ENCODE results near the gene SPSB3.

The SPSB3 gene

DNA sequence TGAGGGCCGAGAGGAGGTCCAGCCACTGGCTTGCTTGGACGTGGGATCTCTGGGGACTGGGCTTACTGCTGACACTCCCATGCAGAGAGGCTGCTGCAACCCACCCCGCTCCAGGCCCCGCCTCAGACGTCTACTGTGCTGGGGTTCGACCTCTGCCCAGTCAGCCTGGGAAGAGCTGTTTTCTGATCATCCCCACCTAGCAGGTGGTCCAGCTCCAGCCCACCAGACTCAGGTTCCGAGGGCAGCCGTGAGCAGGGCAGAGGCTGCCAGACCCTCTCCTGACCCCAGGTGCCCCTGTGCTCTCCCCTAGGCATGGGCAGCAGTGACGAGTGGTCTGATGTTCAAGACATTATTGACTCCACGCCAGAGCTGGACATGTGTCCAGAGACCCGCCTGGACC lies 34.4 kb downstream of the SPSB3 start:
- Histone ChIP-seq H3K4me1 (no peaks in the 10 kb centered on the region), H3K4me3 (no peak overlapping the region), H3K9me3 (no peaks in the 10 kb centered on the region), H3K27ac (no peak overlapping the region), H3K36me3 (peaks cover 52 to 97% (median 85%) of the 10 kb centered on the region in 3 donors), H3K27me3 (no peaks in the 10 kb centered on the region)
- intact Hi-C loops (cut with DNase I; ENCODE audit: low total_unique reads), result no loop called here
- TF ChIP-seq, protein P1, sequence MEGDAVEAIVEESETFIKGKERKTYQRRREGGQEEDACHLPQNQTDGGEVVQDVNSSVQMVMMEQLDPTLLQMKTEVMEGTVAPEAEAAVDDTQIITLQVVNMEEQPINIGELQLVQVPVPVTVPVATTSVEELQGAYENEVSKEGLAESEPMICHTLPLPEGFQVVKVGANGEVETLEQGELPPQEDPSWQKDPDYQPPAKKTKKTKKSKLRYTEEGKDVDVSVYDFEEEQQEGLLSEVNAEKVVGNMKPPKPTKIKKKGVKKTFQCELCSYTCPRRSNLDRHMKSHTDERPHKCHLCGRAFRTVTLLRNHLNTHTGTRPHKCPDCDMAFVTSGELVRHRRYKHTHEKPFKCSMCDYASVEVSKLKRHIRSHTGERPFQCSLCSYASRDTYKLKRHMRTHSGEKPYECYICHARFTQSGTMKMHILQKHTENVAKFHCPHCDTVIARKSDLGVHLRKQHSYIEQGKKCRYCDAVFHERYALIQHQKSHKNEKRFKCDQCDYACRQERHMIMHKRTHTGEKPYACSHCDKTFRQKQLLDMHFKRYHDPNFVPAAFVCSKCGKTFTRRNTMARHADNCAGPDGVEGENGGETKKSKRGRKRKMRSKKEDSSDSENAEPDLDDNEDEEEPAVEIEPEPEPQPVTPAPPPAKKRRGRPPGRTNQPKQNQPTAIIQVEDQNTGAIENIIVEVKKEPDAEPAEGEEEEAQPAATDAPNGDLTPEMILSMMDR (IDR thresholded peaks at IDR 0.05), result no peak
- DNase-seq, result no peak

DNA sequence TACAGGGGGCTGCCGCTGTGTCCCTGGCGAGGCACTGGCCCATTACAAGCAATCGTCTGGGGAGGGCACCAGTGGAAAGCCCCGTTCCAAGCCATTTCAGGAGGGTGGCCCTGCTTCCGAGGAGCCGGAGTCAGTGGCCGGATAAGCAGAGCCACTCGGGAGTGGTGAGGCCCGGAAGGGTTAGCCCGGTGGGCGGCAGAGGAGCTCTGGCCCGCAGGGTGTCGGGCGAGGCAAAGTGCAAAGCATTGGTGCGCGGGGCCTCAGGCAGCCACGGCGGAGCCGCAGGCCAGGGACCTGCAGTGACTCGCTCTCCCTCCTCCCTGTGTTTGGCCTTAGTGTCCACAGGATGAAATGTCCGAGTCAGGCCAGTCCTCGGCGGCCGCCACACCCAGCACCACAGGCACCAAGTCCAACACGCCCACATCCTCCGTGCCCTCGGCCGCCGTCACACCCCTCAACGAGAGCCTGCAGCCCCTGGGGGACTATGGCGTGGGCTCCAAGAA lies 35.6 kb downstream of the SPSB3 start:
- Histone ChIP-seq H3K27me3 (no peaks in the 10 kb centered on the region), H3K9me3 (no peaks in the 10 kb centered on the region), H3K27ac (no peak overlapping the region), H3K4me1 (no peaks in the 10 kb centered on the region), H3K36me3 (peaks cover 40 to 96% (median 79%) of the 10 kb centered on the region in 3 donors), H3K4me3 (no peak overlapping the region)
- intact Hi-C loops (cut with DNase I; ENCODE audit: low total_unique reads), result no loop called here
- TF ChIP-seq, protein P1 (IDR thresholded peaks at IDR 0.05), result no peak
- no peak for DNase-seq

DNA sequence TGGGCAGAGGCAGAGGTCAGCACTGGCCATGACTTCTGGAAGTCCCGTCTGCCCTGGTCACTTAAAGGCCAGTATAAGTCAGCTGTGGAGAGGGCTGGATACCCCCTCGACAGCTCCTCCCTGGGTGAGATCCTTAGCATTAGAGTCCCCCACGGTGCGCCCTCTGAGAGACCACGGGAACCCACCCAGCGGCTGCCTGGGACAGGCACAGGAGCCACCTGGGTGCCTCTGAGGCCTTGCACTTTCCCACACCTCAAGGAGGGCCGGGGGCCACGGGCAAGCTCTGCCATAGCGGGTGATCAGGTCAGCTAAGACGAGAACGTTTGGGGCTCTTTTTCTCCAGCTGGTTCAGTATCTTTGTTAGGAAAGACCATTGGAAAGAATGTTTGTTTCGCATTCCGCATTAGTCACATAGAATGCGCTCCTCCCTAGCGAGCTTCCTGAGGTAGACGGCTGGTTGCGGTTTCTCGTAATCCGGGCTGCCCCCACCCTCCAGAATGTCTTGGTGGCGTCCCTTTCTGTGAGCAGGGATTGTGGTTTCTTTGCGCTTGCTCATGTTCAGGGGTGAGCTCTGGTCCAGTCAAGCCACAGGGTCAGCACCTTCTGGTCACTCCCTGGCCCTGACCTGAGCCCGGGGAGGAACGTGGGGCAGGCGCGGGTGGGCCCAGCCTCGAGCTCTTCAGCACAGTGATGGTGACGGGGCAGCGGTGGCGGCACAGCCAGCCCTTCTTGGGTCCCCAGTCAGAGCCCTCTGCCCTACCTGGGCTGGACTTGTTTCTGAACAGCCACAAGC lies 36.3 kb downstream of the SPSB3 start:
- Histone ChIP-seq H3K27ac (no peak overlapping the region), H3K9me3 (no peaks in the 10 kb centered on the region), H3K4me1 (no peaks in the 10 kb centered on the region), H3K4me3 (no peak overlapping the region), H3K27me3 (no peaks in the 10 kb centered on the region), H3K36me3 (peaks cover 40 to 96% (median 79%) of the 10 kb centered on the region in 3 donors)
- intact Hi-C loops (cut with DNase I; ENCODE audit: low total_unique reads), result no loop called here
- no peak for DNase-seq
- TF ChIP-seq, protein P1 (IDR thresholded peaks at IDR 0.05), result no peak

DNA sequence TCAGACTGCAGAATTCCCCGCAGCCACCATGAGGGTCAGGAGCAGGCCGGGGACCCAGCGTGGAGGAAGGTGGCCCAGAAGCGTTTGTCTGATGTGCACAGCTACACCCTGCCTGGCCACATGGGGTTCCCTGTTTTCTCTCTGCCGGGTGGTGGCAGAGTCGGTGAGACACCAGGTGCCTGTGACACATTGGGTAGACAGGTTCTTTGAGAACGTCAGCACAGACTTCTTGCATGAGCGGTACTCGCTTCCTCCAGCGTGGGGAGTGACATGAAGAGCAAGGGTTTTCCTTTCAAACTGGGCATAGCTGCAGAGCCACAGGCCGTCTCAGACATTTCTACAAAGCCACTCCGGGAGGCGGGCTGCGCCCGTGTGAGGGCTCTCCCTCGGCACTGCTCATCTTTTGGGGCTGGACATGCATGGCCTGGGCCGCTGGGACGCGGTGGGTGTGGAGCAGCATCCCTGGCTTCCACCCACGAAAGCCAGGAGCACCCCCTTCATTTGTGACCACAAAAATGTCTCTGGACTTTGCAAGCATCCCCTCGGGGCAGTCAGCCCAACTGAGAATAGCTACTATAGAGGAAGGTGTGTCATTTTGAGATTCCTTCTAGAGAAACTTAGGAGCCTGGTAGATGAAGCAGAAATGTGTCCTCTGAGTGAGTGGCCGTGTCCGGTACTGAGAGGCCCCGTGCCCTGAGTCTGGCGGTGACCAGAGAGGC lies 37.0 kb downstream of the SPSB3 start:
- intact Hi-C loops (cut with DNase I; ENCODE audit: low total_unique reads), result no loop called here
- Histone ChIP-seq H3K36me3 (peaks cover 40 to 96% (median 80%) of the 10 kb centered on the region in 3 donors), H3K4me3 (no peak overlapping the region), H3K27ac (no peak overlapping the region), H3K4me1 (no peaks in the 10 kb centered on the region), H3K27me3 (no peaks in the 10 kb centered on the region), H3K9me3 (no peaks in the 10 kb centered on the region)
- no peak for DNase-seq
- TF ChIP-seq, protein P1 (IDR thresholded peaks at IDR 0.05), result no peak

DNA sequence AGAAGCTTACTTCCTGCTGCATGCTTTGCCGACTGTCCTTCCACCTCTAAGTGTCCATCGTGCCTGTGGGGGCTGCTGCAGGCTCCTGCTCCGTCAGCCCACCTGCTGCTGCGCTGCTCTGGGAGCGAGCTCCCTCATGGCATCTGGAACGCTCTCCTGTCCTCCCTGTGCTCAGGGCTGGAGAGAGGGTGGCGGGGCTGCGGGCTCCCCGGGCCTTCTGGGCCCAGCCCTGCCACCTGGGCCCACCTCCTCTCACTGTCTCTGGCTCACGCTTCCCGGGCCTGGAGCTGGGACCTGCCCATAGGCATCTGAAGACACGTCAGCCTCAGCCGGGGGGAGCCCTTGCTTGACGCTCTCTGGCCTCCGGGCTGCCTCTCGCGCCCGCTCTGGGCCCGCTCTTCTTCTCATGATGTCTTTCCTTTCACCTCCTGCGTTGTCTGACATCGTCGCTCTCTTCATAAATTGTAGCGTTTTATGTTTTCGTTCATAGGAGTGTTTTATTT lies 38.0 kb downstream of the SPSB3 start:
- H3K36me3 ChIP-seq, result peaks cover 33 to 92% (median 78%) of the 10 kb centered on the region in 3 donors
- TF ChIP-seq, protein P1 (IDR thresholded peaks at IDR 0.05), result no peak
- no peak overlapping the region for H3K4me3 ChIP-seq
- intact Hi-C loops (cut with DNase I; ENCODE audit: low total_unique reads), result no loop called here
- H3K27me3 ChIP-seq, result no peaks in the 10 kb centered on the region
- no peaks in the 10 kb centered on the region for H3K4me1 ChIP-seq
- H3K9me3 ChIP-seq, result no peaks in the 10 kb centered on the region
- DNase-seq, result no peak
- no peak overlapping the region for H3K27ac ChIP-seq
